NCI-H526 treated with DMSO at 0.1 percent for 48 hours (cell line): Measurements from ENCODE around the gene TIMM44.
A peak's percentile ranks its signal among the peaks of the same experiment; 100 is the strongest.
"Not testable (repeated sequence)": the region's sequence is repeated elsewhere in the genome, so short reads cannot be mapped to it uniquely, and the experiment has no call there.

Experiments used
- DNase-seq: peaks from one replicate; lab custom pipeline; 2025; lab: John Stamatoyannopoulos, UW

TIMM44 gene

GRCh38 chr19:7925171-7925851, 18.2 kb downstream of the TIMM44 start:
- DNase-seq = peak; percentile 13

- DNase-seq = no peak
These were observed 18.8 kb downstream of the TIMM44 start for GRCh38 chr19:7924651-7925170.

- DNase-seq = no peak
These were observed 19.2 kb downstream of the TIMM44 start for GRCh38 chr19:7924241-7924640.

- no peak for DNase-seq
These were observed 19.9 kb downstream of the TIMM44 start for GRCh38 chr19:7923295-7924191.

GRCh38 chr19:7922836-7923195, 20.6 kb downstream of the TIMM44 start:
- no peak for DNase-seq

- no peak for DNase-seq
These were observed 21.3 kb downstream of the TIMM44 start for GRCh38 chr19:7921967-7922835.

GRCh38 chr19:7921302-7921966, 22.0 kb downstream of the TIMM44 start:
- no peak for DNase-seq

GRCh38 chr19:7920519-7921301, 22.8 kb downstream of the TIMM44 start:
- peak; percentile 72 for DNase-seq

GRCh38 chr19:7919610-7920518, 23.6 kb downstream of the TIMM44 start, which contains the start of gene SNAPC2:
Gene SNAPC2, plus strand, starts transcription at chr19:7920338. Its CDS starts 29 bp downstream, at chr19:7920367.
- peak; percentile 61 for DNase-seq

GRCh38 chr19:7918615-7919421, 24.6 kb downstream of the TIMM44 start:
- DNase-seq = no peak

GRCh38 chr19:7918062-7918614, 25.3 kb downstream of the TIMM44 start:
- DNase-seq = not testable (repeated sequence)

- peak; percentile 20 for DNase-seq
These were observed 26.0 kb downstream of the TIMM44 start for GRCh38 chr19:7917267-7918061.

GRCh38 chr19:7916955-7917266, 26.6 kb downstream of the TIMM44 start:
- DNase-seq = no peak

GRCh38 chr19:7916103-7916954, 27.1 kb downstream of the TIMM44 start:
- DNase-seq = no peak

GRCh38 chr19:7915250-7916102, 28.0 kb downstream of the TIMM44 start:
- no peak for DNase-seq

- no peak for DNase-seq
These were observed 28.8 kb downstream of the TIMM44 start, which contains the start of gene TGFBR3L for GRCh38 chr19:7914598-7915045. Gene TGFBR3L, plus strand, starts transcription at chr19:7914830.
